Spleen (tissue), 10 donors: Measurements from ENCODE around the gene EQTN. TPM values are rescaled to one million over a fixed set of nuclear protein-coding genes. Genes with fewer than 3 reads are reported as not detected.

Source experiments
- polyA plus RNA-seq, 3 donors: library from polyadenylated mRNA; stranded (reverse); fragments of 200-250 nt; gene quantifications; one replicate each; pipeline ENCODE4 v1.2.1, GENCODE V29; 2013
- total RNA-seq, 7 donors: library from RNA; depleted of rRNA in 3 of 7; stranded (reverse); fragments of >200 nt in 3 of 7; fragmentation: NEBNext Ultra II Directional in 4 of 7; extraction: Animal tissue kit (Norgen Biotek cat#: 25700) in 4 of 7; gene quantifications; one replicate each; pipeline versions ENCODE4 v1.1.0 to v1.2.1, GENCODE V29; 2016 to 2021
- donor health status: healthy with polysubstance abuse.
- donor health status: DM: no; HTN: no; CAD: no; lungs with moderate emphysema.
- donor health status: DM: no; HTN: no; CAD: no.
- donor health status: Bipolar disorder and iron deficiency.
- donor health status: healthy.
- donor health status: DM: no; HTN: no; CAD: no.
- donor health status: DM: yes; HTN: yes; CAD: no.

EQTN gene
- total and polyA plus RNA-seq, 10 donors, result 0.26 to 1.3 (median 0.35) TPM; not detected in 5

Other genes with a start within 250 kb of the EQTN start
- gene TEK, start 187.9 kb downstream of the EQTN start, total RNA-seq, result 10 to 100 TPM; 27.0 to 58.7 (median 53.1) TPM
- 1 to 10 TPM; 2.6 to 5.7 (median 2.8) TPM for gene TEK, start 187.9 kb downstream of the EQTN start, polyA plus RNA-seq
- not detected for gene IFNK, start 227.1 kb upstream of the EQTN start, total RNA-seq
- gene IFNK, start 227.1 kb upstream of the EQTN start, polyA plus RNA-seq, result not detected
- 10 to 100 TPM; 14.0 to 27.7 (median 21.9) TPM for gene MOB3B, start 232.7 kb upstream of the EQTN start, total RNA-seq
- gene MOB3B, start 232.7 kb upstream of the EQTN start, polyA plus RNA-seq, result 10 to 100 TPM in 2 of 3 donors, 1 to 10 TPM in 1; 9.4 to 12.6 (median 10.9) TPM